HFFc6 (cell line): ENCODE data around the gene ABHD16A. TPM values are rescaled to one million over a fixed set of nuclear protein-coding genes. Genes with fewer than 3 reads are reported as not detected.

Source experiments
- DNase-seq: peaks from one replicate; pipeline ENCODE4 v3.0.0-alpha.2; 2018
- H3K27ac Mint-ChIP-seq: 2 replicates; pipeline ENCODE4 v1.8.0; 2020; ENCODE audit warnings: mild to moderate bottlenecking, mixed read lengths
- H3K27me3 Mint-ChIP-seq: 2 replicates; pipeline ENCODE4 v1.8.0; 2021; ENCODE audit warnings: mild to moderate bottlenecking, moderate library complexity, mixed read lengths; ENCODE audit not compliant: insufficient read depth
- H3K36me3 Mint-ChIP-seq: 2 replicates; pipeline ENCODE4 v1.8.0; 2021; ENCODE audit warnings: low read depth, mixed read lengths
- H3K4me1 Mint-ChIP-seq: 2 replicates; pipeline ENCODE4 v1.8.0; 2020; ENCODE audit warnings: low read depth, mixed read lengths
- H3K4me3 Mint-ChIP-seq: 2 replicates; pipeline ENCODE4 v1.8.0; 2020; ENCODE audit warnings: mild to moderate bottlenecking, moderate library complexity, mixed read lengths
- H3K9me3 Mint-ChIP-seq: 2 replicates; pipeline ENCODE4 v1.8.0; 2020; ENCODE audit warnings: mild to moderate bottlenecking, mixed read lengths
- total RNA-seq, 6 experiments: library from RNA; stranded (reverse); fragmentation: NEBNext Ultra II Directional; extraction: Animal tissue kit (Norgen Biotek cat#: 25700); gene quantifications; 2 replicates in 1 of 6; 3 replicates in 5 of 6; pipeline ENCODE4 v1.2.3, GENCODE V29; 2021
- TF ChIP-seq, protein P1 (sequence below): fragments of 200-600 bp; sonication (generic); IDR thresholded peaks from 2 replicates; pipeline ENCODE4 v1.5.0; 2021; ENCODE audit warnings: antibody characterized with exemption, mild to moderate bottlenecking

Gene ABHD16A
- total RNA-seq, 6 experiments from 2014 or later, result 27.4 to 39.6 (median 32.0) TPM

DNA sequence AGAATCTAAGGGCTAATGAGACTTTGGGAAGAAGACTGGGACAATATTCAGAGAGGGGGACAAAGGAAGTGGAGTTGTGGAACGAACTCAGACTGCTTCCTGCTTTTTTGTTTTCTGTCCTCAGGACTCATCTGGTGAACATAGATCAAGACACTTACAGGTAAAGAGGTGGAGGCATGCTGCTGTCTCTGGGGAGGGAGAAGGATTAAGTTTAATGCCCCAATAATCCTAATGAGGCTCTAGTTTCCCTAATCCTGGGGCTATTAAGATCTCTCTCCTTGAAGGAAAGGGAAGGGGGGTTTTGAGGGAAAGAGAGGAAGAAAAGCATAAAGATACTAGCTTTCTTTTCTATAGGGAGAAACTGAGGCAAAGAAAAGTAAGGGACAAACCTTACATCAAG is 41.3 kb upstream of the ABHD16A start:
- Mint-ChIP-seq H3K9me3 (no peaks in the 10 kb centered on the region), H3K36me3 (peaks cover 16% of the 10 kb centered on the region; the same call in 1 of the 2 replicates), H3K27ac (no peak overlapping the region), H3K4me3 (no peak overlapping the region), H3K4me1 (peaks cover 24% of the 10 kb centered on the region), H3K27me3 (no peaks in the 10 kb centered on the region; the same call in 1 of the 2 replicates)
- DNase-seq, result no peak
- TF ChIP-seq, protein P1, sequence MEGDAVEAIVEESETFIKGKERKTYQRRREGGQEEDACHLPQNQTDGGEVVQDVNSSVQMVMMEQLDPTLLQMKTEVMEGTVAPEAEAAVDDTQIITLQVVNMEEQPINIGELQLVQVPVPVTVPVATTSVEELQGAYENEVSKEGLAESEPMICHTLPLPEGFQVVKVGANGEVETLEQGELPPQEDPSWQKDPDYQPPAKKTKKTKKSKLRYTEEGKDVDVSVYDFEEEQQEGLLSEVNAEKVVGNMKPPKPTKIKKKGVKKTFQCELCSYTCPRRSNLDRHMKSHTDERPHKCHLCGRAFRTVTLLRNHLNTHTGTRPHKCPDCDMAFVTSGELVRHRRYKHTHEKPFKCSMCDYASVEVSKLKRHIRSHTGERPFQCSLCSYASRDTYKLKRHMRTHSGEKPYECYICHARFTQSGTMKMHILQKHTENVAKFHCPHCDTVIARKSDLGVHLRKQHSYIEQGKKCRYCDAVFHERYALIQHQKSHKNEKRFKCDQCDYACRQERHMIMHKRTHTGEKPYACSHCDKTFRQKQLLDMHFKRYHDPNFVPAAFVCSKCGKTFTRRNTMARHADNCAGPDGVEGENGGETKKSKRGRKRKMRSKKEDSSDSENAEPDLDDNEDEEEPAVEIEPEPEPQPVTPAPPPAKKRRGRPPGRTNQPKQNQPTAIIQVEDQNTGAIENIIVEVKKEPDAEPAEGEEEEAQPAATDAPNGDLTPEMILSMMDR, result no peak

DNA sequence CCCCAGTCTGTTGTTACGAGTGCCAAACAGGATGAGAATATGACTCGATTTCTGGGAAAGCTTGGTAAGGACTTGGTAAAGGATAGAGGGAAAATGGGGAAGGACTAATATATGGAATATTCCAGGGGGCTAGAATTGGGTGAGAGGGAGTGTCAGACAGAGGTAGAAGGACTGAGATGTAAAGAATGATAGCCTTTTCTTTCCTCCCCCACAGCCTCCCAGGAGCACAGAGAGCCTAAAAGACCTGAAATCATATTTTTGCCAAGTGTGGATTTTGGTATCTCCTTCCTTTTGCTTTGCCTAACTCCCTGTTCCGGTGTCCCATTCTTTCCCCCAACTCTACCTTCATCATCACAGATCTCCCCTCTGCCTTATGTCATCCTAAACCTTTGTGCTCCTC is 39.8 kb upstream of the ABHD16A start:
- no peaks in the 10 kb centered on the region; the same call in 1 of the 2 replicates for H3K27me3 Mint-ChIP-seq
- H3K36me3 Mint-ChIP-seq, result peaks cover 16% of the 10 kb centered on the region; the same call in 1 of the 2 replicates
- no peaks in the 10 kb centered on the region for H3K9me3 Mint-ChIP-seq
- no peak overlapping the region for H3K4me3 Mint-ChIP-seq
- peaks cover 39% of the 10 kb centered on the region for H3K4me1 Mint-ChIP-seq
- H3K27ac Mint-ChIP-seq, result no peak overlapping the region
- TF ChIP-seq, protein P1, result no peak
- no peak for DNase-seq

DNA sequence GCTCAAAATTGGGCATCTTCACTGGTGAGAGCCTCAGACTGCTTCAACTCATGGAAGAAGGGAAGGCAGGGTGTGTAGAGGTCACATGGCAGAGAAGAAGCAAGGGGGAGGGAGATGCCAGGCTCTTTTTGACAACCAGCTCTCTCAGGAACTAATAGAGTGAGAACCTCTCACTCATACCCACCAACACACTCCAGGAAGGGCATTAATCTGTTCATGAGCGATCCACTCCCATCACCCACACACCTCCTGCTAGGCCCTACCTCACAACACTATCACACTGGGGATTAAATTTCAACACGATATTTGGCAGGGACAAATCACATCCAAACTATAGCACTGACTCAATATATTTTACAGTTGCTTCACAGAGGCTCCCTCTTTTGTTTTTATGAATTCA is 38.7 kb upstream of the ABHD16A start:
- no peaks in the 10 kb centered on the region; the same call in 1 of the 2 replicates for H3K27me3 Mint-ChIP-seq
- H3K36me3 Mint-ChIP-seq, result peaks cover 9% of the 10 kb centered on the region; the same call in 1 of the 2 replicates
- no peaks in the 10 kb centered on the region for H3K9me3 Mint-ChIP-seq
- H3K4me3 Mint-ChIP-seq, result no peak overlapping the region
- peaks cover 43% of the 10 kb centered on the region for H3K4me1 Mint-ChIP-seq
- peak overlapping the region; percentile 34; the same call in 1 of the 2 replicates for H3K27ac Mint-ChIP-seq
- no peak for DNase-seq
- TF ChIP-seq, protein P1, result no peak

DNA sequence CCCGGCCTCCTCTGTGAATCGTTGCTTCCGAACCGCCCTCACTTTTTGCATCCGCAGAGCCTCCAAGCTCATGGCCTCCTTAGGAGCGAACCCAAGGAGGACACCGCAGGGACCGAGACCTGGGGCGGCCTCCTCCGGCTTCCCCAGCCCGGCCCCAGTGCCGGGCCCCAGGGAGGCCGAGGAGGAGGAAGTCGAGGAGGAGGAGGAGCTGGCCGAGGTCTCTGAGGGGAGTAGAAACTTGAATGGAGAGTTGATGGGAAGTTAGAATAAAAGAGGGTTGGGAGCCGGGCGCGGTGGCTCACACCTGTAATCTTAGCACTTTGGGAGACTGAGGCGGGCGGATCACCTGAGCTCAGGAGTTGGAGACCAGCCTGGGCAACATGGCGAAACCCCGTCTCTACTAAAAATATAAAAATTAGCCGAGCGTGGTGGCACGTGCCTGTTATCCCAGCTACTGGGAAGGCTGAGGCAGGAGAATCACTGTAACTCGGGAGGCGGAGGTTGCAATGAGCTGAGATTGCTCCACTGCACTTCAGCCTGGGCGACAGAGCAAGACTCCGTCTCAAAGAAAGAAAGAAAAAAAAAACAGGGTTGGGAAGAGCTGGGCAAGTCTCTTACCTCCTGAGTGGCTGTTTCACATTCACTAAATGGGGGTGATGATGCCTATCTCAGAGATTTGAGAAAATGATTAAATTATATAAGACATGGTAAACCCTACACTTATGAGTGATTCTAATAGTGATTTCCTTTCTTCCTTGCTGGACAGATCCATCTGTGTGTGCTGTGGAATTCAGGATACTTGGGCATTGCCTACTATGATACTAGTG is 37.5 kb upstream of the ABHD16A start:
- Mint-ChIP-seq H3K4me3 (peak overlapping the region; percentile 97), H3K36me3 (peaks cover 16% of the 10 kb centered on the region), H3K27ac (peak overlapping the region; percentile 86), H3K4me1 (peaks cover 46% of the 10 kb centered on the region), H3K27me3 (no peaks in the 10 kb centered on the region; the same call in 1 of the 2 replicates), H3K9me3 (no peaks in the 10 kb centered on the region)
- TF ChIP-seq, protein P1, result no peak
- DNase-seq, result no peak

DNA sequence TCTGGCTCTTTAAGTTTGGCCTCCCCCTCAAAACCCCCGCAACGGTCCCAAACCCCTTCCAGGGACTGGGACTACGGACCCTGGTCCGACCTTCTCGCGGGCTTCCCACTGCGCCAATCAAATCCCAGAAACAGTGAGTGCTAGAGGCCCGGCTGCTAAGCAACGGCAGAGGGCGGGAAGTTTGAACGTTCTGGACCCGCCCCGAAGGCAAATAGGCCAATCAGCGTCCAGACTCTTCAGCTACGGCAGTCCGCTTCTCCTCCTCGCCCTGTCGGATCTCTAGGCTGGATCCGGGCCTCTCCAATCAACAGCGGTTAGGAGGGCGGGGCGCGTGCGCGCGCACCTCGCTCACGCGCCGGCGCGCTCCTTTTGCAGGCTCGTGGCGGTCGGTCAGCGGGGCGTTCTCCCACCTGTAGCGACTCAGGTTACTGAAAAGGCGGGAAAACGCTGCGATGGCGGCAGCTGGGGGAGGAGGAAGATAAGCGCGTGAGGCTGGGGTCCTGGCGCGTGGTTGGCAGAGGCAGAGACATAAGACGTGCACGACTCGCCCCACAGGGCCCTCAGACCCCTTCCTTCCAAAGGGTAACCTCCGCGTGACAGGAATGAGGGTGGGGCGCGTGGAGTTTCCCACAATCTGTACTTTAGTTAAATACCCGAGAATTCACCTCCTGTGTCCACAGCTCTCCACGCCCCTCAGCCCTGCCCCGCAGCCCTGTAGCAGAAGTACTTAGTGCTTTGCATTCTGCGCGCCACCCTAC is 36.7 kb upstream of the ABHD16A start, which contains the start of gene MSH5:
MSH5 (plus strand) TSS at position 367 of the 758 bp plus-strand sequence. CDS start 462 bp downstream, outside the sequence.
- peak within 1 kb of the TSS; percentile 97 for H3K4me3 Mint-ChIP-seq
- H3K36me3 Mint-ChIP-seq, result peaks cover 21% of the 10 kb centered on the region
- TF ChIP-seq, protein P1, result no peak

More for the DNA sequence above, 36.7 kb upstream of the ABHD16A start, which contains the start of gene MSH5:
- Mint-ChIP-seq H3K4me1 (peaks cover 46% of the 10 kb centered on the region), H3K27ac (peak within 1 kb of the TSS; percentile 92), H3K9me3 (no peaks in the 10 kb centered on the region), H3K27me3 (no peaks in the 10 kb centered on the region; the same call in none of the 2 replicates)
- peak; percentile 99 for DNase-seq
